K562 (cell line): Measurements from ENCODE around the gene EPHX1. TPM values are rescaled to one million over a fixed set of nuclear protein-coding genes. Genes with fewer than 3 reads are reported as not detected.
"Not testable (repeated sequence)": the region's sequence is repeated elsewhere in the genome, so short reads cannot be mapped to it uniquely, and the experiment has no call there.

Experiments
- ATAC-seq: fragments of 200-7000 bp; cut with Tn5 transposase; 3 replicates; pipeline ENCODE4 v1.9.1; 2020; ENCODE audit warnings: moderate library complexity
- BruUV-seq: library from RNA; stranded (reverse); fragments of 400-500 nt; replicated peaks from 2 replicates; lab custom pipeline; 2021; lab: Mats Ljungman, UMichigan
- CTCF ChIA-PET: fragments of 300-600 bp; formaldehyde crosslinking; extraction: SDS; loops from one replicate; lab custom pipeline; 2021; ENCODE audit warnings: low intra/inter-chr PET ratio; lab: Yijun Ruan, JAX
- POLR2A ChIA-PET: fragments of 300-600, 350-650 bp; sonication (Branson Sonifier 250); formaldehyde crosslinking; extraction: SDS; loops from one replicate; lab custom pipeline; 2021; ENCODE audit warnings: antibody characterized with exemption, inconsistent platforms; lab: Yijun Ruan, JAX
- DNase-seq, 4 experiments: peaks; one replicate each; pipeline versions ENCODE4 v3.0.0 to v3.0.0-alpha.2; 2011 to 2018; ENCODE audit warnings: low spot score in 3 of 4, mixed read lengths in 3 of 4; ENCODE audit errors: extremely low read depth in 1 of 4
- FAIRE-seq: peaks from 2 replicates; lab custom pipeline; 2011; peaks lifted over from hg19 to GRCh38; lab: Jason Lieb, UNC
- H2AFZ ChIP-seq: 2 replicates; pipeline ENCODE4 v1.6.0; 2011; ENCODE audit warnings: low read depth, low read length, control low read depth, inconsistent platforms
- H3K27ac ChIP-seq: fragments of 200-600 bp; 3 replicates; pipeline ENCODE4 v1.8.0; 2011; ENCODE audit warnings: low read depth, mild to moderate bottlenecking, control low read depth, inconsistent platforms, low read length, moderate library complexity, mixed read lengths; ENCODE audit errors: extremely low read depth
- H3K27me3 ChIP-seq, 2 experiments: fragments of 300-600 bp in 1 of 2; 2 replicates in 1 of 2; 3 replicates in 1 of 2; pipeline versions ENCODE4 v1.6.0 to v1.8.0; 2011; ENCODE audit warnings: inconsistent platforms in 2 of 2, low read length in 2 of 2, mild to moderate bottlenecking in 1 of 2, mixed read lengths in 1 of 2, moderate library complexity in 1 of 2; ENCODE audit not compliant: control insufficient read depth in 2 of 2, insufficient read depth in 2 of 2
- H3K36me3 ChIP-seq: fragments of 300-600 bp; 3 replicates; pipeline ENCODE4 v1.8.0; 2011; ENCODE audit warnings: mild to moderate bottlenecking, low read length, inconsistent platforms; ENCODE audit not compliant: control insufficient read depth, insufficient read depth
- H3K4me1 ChIP-seq, 2 experiments: fragments of 200-600 bp in 1 of 2; replicated peaks in 1 of 2; 2 replicates in 1 of 2; 3 replicates in 1 of 2; pipeline versions ENCODE4 v1.5.1 to v1.8.0; 2011; ENCODE audit warnings: inconsistent platforms in 2 of 2, low read length in 2 of 2, mild to moderate bottlenecking in 1 of 2, mixed read lengths in 1 of 2, moderate library complexity in 1 of 2; ENCODE audit not compliant: control insufficient read depth in 2 of 2, insufficient read depth in 2 of 2
- H3K4me2 ChIP-seq: 2 replicates; pipeline ENCODE4 v1.6.1; 2011; ENCODE audit warnings: low read length, control low read depth, inconsistent platforms, mixed read lengths; ENCODE audit not compliant: insufficient read depth
- H3K4me3 ChIP-seq: fragments of 200-600 bp; sonication (generic), shearing (Covaris generic); 2 replicates; pipeline ENCODE4 v1.5.1; 2016; ENCODE audit warnings: control low read depth, inconsistent platforms
- H3K79me2 ChIP-seq: fragments of 200-600 bp; 3 replicates; pipeline ENCODE4 v1.8.0; 2011; ENCODE audit warnings: low read length, inconsistent platforms; ENCODE audit not compliant: control insufficient read depth, insufficient read depth
- H3K9ac ChIP-seq, 2 experiments: 2 replicates each; pipeline versions ENCODE4 v1.6.0 to v1.6.1; 2011; ENCODE audit warnings: low read depth in 2 of 2, low read length in 2 of 2, control low read depth in 1 of 2, inconsistent platforms in 1 of 2, mild to moderate bottlenecking in 1 of 2, mixed read lengths in 1 of 2; ENCODE audit not compliant: insufficient read depth in 1 of 2
- H3K9me1 ChIP-seq: one replicate; pipeline ENCODE4 v1.6.0; 2011; ENCODE audit warnings: inconsistent platforms, mild to moderate bottlenecking, low read length, moderate library complexity; ENCODE audit not compliant: control insufficient read depth, insufficient read depth
- H3K9me3 ChIP-seq: replicated peaks from 2 replicates; pipeline ENCODE4 v1.5.1; 2011; ENCODE audit warnings: low read depth, low read length, inconsistent platforms; ENCODE audit not compliant: control insufficient read depth, insufficient read depth
- H4K20me1 ChIP-seq: replicated peaks from 2 replicates; pipeline ENCODE4 v1.6.1; 2011; ENCODE audit warnings: low read length, inconsistent platforms, mixed read lengths; ENCODE audit not compliant: control insufficient read depth, insufficient read depth
- TFAM ChIP-seq: fragments of 250-450 bp; sonication (Bioruptor Pico); conservative IDR thresholded peaks from 2 replicates; pipeline ENCODE4 v1.5.0; 2021; ENCODE audit warnings: mild to moderate bottlenecking, moderate library complexity
- WGBS: fragments of 100-300 bp; shearing (Covaris generic); methylation state at CpG from one replicate; pipeline ENCODE4 v1.1.6; 2016; ENCODE audit warnings: low coverage, mixed read lengths; ENCODE audit not compliant: insufficient coverage; ENCODE audit errors: missing lambda C conversion rate; 5-methylcytosine and 5-hydroxymethylcytosine counted together
- in situ Hi-C: fragments of 300-500 bp; cut with MboI; formaldehyde crosslinking; loops from 4 replicates; pipeline ENCODE4 v1.15.0; 2018; ENCODE audit warnings: inconsistent platforms, mixed read lengths
- intact Hi-C: fragments of 100-400 bp; cut with micrococcal nuclease; formaldehyde crosslinking; loops from 2 replicates; pipeline ENCODE4 v1.14.2; 2022
- polyA plus RNA-seq, 8 experiments: library from polyadenylated mRNA; depleted of rRNA in 4 of 8; stranded (reverse) in 5 of 8; unstranded in 3 of 8; fragments of >200 nt; fragmentation: Nextera tagmentation in 2 of 8; fragmentation: Illumina TruSeq in 1 of 8; extraction: Ambion mirVana in 2 of 8; extraction: Trizol in 1 of 8; gene quantifications; 2 replicates each; pipeline versions ENCODE4 v1.2.1 to v1.2.3, GENCODE V29; 2011 to 2014; ENCODE audit warnings: inconsistent platforms in 1 of 8, missing spikeins in 1 of 8
- total RNA-seq, 7 experiments: library from RNA; depleted of rRNA in 6 of 7; stranded (reverse); fragments of >200 nt in 6 of 7; fragmentation: Illumina TruSeq in 2 of 7; extraction: Trizol in 2 of 7; gene quantifications; 2 replicates each; pipeline versions ENCODE4 v1.2.1 to v1.2.3, GENCODE V29; 2011 to 2021; ENCODE audit warnings: low replicate concordance in 1 of 7
- TF ChIP-seq, protein P1 (sequence below): sonication (generic); formaldehyde crosslinking; IDR thresholded peaks from 2 replicates; pipeline ENCODE4 v1.8.1; 2023; ENCODE audit warnings: mild to moderate bottlenecking, missing genetic modification reagents

EPHX1 gene
- total and polyA plus RNA-seq, 9 of the 15 experiments (the other 6 are each of a cell fraction or from before 2014, with no cell fraction given), result 0.21 to 27.0 (median 6.7) TPM

- POLR2A ChIA-PET, result interaction anchor here (0.7 kb wide), 1 partner anchor 18 kb away, joined by 3 read pairs; no protein-coding TSS in a partner anchor
- Histone ChIP-seq H3K79me2 (no peaks in the 10 kb centered on the region), H3K4me1 (no peaks in the 10 kb centered on the region), H3K9ac (no peak overlapping the region), H2AFZ (no peak overlapping the region)
- in situ Hi-C loops, result no loop called here
- intact Hi-C loops, result no loop called here
- FAIRE-seq (no peak), ATAC-seq (no peak), DNase-seq (no peak)
- no peak for TF ChIP-seq TFAM (CRISPR knock-in tag)
- TF ChIP-seq, all 486 proteins: peak for 0
- Histone ChIP-seq H3K36me3 (peaks cover 9% of the 10 kb centered on the region; the same call in 2 of the 3 replicates), H4K20me1 (no peaks in the 10 kb centered on the region), H3K9me1 (no peaks in the 10 kb centered on the region), H3K9me3 (no peaks in the 10 kb centered on the region), H3K4me3 (no peak overlapping the region), H3K27ac (no peak overlapping the region), H3K4me2 (no peak overlapping the region), H3K27me3 (no peaks in the 10 kb centered on the region)
- CTCF ChIA-PET, result no interaction called here
- BruUV-seq, result no TSS peak
- WGBS, result 82% methylated on average over 4 of the region's 4 CpGs
Observed at GRCh38 chr1:225794954-225795353, 15.0 kb upstream of the EPHX1 start.

- H3K9ac ChIP-seq, H3K4me2 ChIP-seq, intact Hi-C loops, H3K79me2 ChIP-seq, BruUV-seq, H3K36me3 ChIP-seq, H3K27ac ChIP-seq, ATAC-seq, H3K27me3 ChIP-seq, H4K20me1 ChIP-seq, H3K4me1 ChIP-seq, in situ Hi-C loops, H2AFZ ChIP-seq, FAIRE-seq, H3K9me3 ChIP-seq, DNase-seq, H3K4me3 ChIP-seq, H3K9me1 ChIP-seq, CTCF ChIA-PET: not testable (repeated sequence)
- POLR2A ChIA-PET, result interaction anchor here (1.0 kb wide), 1 partner anchor 10 kb away, joined by 3 read pairs; no protein-coding TSS in a partner anchor
- TF ChIP-seq, protein P1, sequence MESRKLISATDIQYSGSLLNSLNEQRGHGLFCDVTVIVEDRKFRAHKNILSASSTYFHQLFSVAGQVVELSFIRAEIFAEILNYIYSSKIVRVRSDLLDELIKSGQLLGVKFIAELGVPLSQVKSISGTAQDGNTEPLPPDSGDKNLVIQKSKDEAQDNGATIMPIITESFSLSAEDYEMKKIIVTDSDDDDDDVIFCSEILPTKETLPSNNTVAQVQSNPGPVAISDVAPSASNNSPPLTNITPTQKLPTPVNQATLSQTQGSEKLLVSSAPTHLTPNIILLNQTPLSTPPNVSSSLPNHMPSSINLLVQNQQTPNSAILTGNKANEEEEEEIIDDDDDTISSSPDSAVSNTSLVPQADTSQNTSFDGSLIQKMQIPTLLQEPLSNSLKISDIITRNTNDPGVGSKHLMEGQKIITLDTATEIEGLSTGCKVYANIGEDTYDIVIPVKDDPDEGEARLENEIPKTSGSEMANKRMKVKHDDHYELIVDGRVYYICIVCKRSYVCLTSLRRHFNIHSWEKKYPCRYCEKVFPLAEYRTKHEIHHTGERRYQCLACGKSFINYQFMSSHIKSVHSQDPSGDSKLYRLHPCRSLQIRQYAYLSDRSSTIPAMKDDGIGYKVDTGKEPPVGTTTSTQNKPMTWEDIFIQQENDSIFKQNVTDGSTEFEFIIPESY (CRISPR knock-in tag), result peak; percentile 78
- WGBS, result 92% methylated on average over 15 of the region's 18 CpGs
Observed at GRCh38 chr1:225796097-225796496, 13.8 kb upstream of the EPHX1 start.

- intact Hi-C loops, in situ Hi-C loops, H3K36me3 ChIP-seq, H3K9ac ChIP-seq, CTCF ChIA-PET, H3K4me2 ChIP-seq, H2AFZ ChIP-seq, H4K20me1 ChIP-seq, DNase-seq, H3K9me1 ChIP-seq, H3K4me1 ChIP-seq, H3K27me3 ChIP-seq, H3K4me3 ChIP-seq, H3K9me3 ChIP-seq, BruUV-seq, H3K79me2 ChIP-seq, ATAC-seq, FAIRE-seq, H3K27ac ChIP-seq: not testable (repeated sequence)
- WGBS, result 70% methylated on average over 7 of the region's 7 CpGs
- POLR2A ChIA-PET, result interaction anchor here (1.2 to 1.8 kb wide), 2 partner anchors 11 to 23 kb away, joined by 4 to 7 read pairs; partner anchors contain the start of gene SRP9
Observed at GRCh38 chr1:225801146-225801545, 8.8 kb upstream of the EPHX1 start.
